Left colon (tissue), 2 donors: Measurements from ENCODE around the gene NALCN. TPM values are rescaled to one million over a fixed set of nuclear protein-coding genes. Genes with fewer than 3 reads are reported as not detected.

Experiments used
- ATAC-seq: fragments of 200-7000 bp; cut with Tn5 transposase; one replicate; pipeline ENCODE4 v1.9.1; 2020; ENCODE audit warnings: mild to moderate bottlenecking, moderate library complexity
- DNase-seq, 2 donors: peaks; one replicate each; pipeline ENCODE4 v3.0.0-alpha.2; 2020
- intact Hi-C, 2 donors: fragments of 100-400 bp; cut with DNase I in 1 of 2; cut with micrococcal nuclease in 1 of 2; formaldehyde crosslinking; loops; one replicate each; pipeline versions ENCODE4 v1.11.2 to v1.14.0; 2022; cut with DNase I, micrococcal nuclease
- total RNA-seq, 2 donors: library from RNA; stranded (reverse); fragmentation: NEBNext Ultra II Directional; extraction: Animal tissue kit (Norgen Biotek cat#: 25700); gene quantifications; one replicate each; pipeline ENCODE4 v1.2.1, GENCODE V29; 2021
- donor health status: DM: no; HTN: no; CAD: no.
- donor health status: DM: yes; HTN: yes; CAD: no.

NALCN gene
- total RNA-seq, 2 donors from 2014 or later = 0.03 to 0.17 TPM

DNA sequence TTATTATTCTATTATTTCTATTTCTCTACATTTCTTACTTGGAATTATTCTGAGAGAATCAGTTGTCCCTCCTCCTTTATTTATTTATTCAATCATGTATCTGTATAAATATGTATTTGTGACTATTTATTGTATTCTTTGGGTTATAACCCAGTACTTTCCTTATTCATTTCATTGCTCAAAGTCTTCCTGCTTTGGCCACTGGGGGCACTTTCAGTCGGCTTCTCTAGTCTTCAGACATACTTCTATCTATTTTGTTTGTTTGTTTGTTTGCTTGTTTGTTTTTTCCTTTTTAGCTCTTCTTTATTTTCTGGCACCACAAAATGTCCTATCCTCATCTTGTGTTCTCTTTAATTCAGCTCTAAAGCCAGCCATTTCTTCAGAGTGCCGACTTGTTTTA is 260.4 kb downstream of the NALCN start:
- DNase-seq (no peak), ATAC-seq (no peak)
- intact Hi-C loops = no loop called here

DNA sequence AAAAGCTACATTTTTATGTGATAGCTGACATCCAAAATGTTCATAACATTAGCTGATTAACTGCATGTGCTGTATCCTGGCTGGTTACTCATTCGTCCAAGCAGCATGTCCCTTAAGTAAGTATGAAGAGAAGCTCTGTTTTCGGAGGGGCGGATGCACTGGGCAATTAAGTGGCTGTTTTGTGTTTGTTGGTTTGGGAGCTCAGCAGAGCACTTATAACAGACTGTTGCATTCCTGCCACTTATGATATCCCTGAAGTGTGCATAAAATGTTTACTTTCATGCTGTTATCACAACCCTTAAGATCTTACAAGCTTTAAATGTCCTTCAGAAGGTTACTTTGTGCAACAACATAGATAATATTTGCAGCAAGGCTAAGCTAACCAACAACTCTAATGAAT is 264.1 kb downstream of the NALCN start:
- DNase-seq (no peak), ATAC-seq (no peak)
- intact Hi-C loops = no loop called here

DNA sequence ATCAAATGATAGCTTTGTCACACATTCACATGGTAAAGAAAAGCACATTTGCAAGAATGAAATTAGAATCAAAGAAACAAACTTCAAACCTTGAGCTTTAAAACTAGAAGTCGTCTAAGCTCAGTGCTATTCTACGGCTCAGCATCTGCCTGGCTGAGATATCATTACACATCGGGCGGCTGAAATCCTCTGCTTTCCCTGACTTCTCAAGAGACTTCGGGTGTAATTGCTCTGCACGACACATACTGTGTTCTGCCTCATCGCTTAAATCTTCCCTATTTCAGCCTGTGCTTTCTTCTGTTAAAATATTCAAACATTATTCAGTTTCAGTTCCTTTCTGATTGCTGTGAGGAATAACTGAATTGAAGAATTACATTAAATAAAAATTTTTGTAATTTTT is 265.3 kb downstream of the NALCN start:
- DNase-seq (no peak), ATAC-seq (no peak)
- intact Hi-C loops = no loop called here

DNA sequence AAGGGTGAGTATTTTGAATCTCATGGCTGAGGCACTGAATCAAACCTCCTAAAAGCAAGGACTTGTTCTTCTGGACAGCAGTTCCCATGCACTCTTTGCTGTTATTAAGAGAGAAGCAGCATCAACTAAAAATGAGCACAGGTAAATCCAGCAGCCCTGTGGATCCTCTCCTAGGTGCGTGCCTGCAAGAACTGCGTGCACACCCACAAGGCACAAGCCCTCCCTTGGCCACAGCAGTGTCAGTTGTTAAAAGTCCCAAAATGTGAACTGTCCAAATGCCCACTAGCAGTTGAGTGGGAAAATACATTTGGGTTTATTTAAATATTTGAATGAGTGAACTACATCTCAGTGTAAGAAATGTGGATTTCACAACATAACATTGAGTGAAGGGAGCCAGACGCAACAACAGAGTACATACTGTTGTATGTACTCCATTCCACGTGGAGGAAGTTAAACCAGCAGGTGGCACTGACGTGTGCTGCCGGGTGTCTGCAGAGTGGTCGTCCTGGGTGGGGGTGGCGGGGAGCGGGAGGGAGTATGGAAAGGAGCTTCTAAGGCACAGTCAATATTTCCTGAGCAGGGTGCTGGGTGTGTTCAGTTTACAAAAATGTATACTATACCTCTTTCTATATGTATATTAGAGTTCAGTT is 266.4 kb downstream of the NALCN start:
- no peak for ATAC-seq
- intact Hi-C loops = no loop called here
- no peak for DNase-seq

DNA sequence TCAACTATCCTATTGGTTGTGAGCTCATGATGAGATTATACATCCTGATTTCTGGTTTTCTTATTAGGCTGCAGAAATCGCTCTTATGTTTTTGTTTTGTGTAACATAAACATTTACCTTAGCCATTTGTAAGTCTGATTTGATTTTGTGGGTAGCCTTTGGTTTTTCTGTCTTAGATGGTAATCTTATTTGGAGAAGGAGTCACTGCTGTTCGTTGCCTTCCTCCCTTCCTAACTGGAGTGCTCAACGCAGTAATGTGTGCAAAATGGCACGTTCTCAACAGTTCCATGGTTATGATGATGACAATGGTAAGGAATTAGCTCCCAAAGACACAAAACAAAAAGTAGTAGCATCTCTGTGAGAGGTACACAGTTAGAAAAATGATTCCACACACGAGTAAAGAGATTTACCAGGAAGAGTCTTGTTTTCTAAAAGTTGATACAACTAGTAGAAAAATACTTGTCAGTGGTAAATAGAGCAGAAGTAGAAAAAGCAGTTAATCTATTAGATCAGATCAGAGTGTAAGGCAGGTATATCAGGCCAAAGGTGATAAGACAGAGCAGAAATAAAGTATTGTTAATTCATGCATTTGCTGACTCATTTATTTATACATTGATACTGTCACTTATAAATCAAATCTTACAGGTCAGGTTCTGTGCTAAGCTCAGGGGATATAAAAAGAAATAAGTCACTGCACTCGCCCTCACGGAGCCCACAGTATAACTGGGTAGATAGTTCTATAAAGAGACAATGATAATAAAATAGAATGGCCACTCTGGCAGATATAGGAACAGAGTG is 270.0 kb downstream of the NALCN start:
- ATAC-seq (no peak), DNase-seq (no peak)
- intact Hi-C loops = no loop called here

DNA sequence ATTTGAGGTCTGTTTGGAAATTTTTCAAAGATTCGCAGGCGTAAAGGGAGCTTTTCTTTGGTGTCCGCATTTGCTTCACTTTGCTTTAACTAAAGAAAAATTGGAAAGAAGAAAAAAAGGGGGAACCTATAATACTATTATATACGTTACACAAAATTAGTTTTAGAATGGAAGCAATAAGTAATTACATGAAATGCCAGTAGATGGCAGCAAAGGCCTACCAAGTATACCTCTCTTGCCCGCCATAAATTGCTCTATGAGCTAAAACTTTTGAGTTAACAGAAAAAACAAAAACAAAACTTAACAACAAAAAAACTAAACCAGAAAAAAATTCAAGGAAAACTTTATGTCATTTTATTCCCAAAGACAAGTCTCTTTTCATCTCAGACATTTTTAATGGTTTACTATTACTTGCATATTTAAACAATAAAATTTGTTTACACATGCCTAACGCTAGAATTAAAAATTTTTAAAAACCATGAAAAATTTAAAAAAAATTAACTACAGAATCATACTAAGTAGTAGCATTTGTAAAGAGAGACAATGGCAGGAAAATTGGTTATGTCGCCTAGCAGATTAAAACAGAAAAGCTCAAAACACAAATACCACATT is 271.4 kb downstream of the NALCN start:
- DNase-seq (no peak), ATAC-seq (peak; percentile 45)
- intact Hi-C loops = no loop called here

GRCh38 chr13:101140936-101141335 is 275.4 kb downstream of the NALCN start:
- DNase-seq (no peak), ATAC-seq (no peak)
- intact Hi-C loops = no loop called here

DNA sequence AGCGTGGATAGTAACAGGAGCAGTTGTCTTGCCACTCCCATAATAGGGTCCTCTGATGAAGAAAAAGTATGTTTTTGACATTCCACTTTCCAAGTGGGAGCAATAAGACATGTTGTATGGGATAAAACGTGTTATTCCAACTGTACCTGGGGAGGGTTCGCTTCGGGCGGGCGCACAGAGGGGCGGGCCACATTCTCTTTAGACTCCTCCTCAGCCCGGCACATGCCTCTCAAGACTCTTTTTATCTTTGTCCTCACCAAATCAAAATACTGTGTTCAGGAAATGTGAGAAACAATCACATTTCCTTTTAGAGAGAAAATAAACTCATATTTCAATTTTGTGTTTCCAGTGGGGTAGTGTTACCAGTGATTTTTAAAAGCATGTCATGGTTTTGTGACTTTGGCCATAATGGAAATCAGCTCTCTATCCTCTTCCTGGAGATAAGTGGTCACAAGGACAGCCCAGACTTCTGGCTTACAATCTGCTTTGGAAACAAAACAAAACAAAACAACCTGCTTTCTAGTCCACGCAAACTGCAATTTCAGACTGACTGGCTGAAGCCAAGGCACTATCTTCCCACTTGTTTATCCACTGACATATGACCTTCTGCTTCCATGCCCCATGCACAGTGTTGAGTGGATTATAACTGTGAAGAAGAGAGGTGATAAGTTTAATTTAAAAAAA is 276.1 kb downstream of the NALCN start:
- intact Hi-C loops = no loop called here

GRCh38 chr13:101139081-101139480 is 277.2 kb downstream of the NALCN start:
- intact Hi-C loops = no loop called here
- no peak for DNase-seq
- ATAC-seq = no peak

More for the DNA sequence above, 276.1 kb downstream of the NALCN start:
- no peak for DNase-seq
- no peak for ATAC-seq

DNA sequence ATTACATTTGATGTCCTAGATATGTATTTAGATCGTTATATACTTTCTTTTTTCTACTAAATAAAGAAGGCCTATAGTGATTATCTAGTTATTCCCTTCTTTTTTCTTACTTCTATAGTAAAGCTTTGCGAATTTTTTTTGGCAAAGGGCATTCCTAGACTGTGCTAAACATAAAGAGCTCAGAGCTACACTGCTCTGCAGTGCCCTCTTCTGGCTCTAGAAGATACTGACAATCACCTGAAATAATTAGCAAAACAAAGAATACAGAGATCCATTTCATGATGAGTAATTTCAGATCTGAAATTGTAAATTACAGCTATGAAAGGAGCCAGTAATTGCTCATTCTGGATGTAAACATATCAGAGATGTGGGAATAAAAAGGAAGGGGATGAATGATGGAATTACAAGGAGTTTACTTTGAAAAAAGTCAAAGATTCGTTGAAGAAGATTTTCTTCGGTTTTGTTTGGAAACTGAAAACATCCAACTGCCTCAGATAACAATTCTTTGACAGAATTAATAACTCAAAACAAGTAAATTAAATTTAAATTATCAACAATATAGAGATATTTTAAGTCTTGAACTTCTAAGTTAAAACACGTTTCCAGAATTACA is 288.5 kb downstream of the NALCN start:
- ATAC-seq = no peak
- intact Hi-C loops = no loop called here
- DNase-seq = no peak

DNA sequence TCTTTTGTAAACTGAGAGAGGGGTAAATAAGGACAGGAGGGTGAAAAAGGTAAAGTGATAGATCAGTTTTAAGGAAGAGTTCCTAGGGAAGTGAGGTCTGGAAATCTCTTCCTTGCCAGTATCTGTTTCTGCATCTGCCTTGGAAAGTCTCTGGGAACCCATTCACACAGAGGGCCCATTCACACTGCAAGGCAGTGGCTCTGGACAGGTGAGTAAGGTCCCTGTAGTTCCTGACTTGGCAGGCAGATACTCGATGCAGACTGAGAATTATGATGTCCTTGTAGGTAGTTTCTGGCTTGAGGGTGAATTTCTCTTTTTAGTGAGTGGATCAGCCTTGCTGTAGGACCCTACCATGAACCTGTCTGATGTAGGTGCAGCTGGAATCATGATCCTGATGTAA is 293.3 kb downstream of the NALCN start:
- ATAC-seq = no peak
- no peak for DNase-seq
- intact Hi-C loops = no loop called here

DNA sequence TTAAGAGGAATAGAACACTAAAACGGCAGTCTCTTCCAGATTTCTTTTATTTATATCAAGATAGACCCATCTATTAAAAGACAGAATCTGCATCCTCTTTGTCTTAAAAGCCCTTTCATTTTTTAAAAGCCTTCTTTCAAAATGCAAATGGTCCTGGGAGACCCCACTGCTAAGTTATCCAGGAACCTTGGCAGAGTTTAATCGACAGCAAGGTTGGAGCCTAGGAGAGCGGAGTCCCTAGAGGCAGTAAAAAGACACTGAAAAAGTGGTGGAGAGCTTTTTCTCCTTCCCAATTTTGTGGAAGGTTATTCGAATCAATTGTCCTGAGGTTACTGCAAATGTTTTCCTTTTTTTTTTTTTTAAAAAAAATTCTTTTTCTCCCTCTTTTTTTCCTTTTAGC is 294.7 kb downstream of the NALCN start:
- ATAC-seq (no peak), DNase-seq (no peak)
- intact Hi-C loops = no loop called here

GRCh38 chr13:101120007-101120406 is 296.3 kb downstream of the NALCN start:
- DNase-seq (no peak), ATAC-seq (no peak)
- intact Hi-C loops = no loop called here

DNA sequence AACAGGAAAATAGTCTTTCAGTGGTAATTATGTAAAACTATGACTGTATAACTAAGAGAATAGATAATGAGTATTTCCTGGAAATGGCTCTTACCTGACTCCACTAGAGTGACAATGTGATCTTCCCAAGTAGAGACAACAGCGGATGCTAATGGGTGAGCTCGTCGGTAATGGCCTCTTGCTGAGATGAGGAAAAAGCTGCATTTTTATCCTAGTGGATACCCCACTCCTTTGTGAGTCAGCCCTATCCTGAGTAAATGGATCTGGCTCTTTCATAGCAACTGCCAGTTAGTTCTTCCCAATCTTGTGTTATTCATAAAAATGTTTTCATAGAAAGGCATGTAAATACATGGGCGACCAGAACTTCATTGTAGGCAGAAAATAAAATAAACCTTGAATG is 299.5 kb downstream of the NALCN start:
- DNase-seq = no peak
- intact Hi-C loops = no loop called here
- no peak for ATAC-seq

DNA sequence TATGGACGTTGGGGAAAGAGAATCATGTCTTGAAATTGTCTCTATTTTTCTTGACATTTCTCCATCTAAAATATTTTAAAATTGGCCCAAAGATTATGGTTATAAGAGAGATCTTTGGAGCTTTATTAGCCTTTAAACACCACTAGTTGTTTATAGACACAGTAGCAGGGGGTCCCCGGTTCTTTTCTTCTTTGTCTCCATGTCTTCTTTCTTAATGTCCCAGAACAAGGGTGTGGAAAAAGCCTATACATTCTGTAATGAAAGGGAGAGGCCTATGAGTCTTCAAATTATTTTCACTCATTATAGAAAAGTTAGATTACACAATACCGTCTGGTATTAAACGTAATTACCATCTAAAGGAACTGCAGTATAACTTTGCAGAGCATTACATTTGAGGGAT is 300.0 kb downstream of the NALCN start:
- ATAC-seq (no peak), DNase-seq (no peak)
- intact Hi-C loops = no loop called here

DNA sequence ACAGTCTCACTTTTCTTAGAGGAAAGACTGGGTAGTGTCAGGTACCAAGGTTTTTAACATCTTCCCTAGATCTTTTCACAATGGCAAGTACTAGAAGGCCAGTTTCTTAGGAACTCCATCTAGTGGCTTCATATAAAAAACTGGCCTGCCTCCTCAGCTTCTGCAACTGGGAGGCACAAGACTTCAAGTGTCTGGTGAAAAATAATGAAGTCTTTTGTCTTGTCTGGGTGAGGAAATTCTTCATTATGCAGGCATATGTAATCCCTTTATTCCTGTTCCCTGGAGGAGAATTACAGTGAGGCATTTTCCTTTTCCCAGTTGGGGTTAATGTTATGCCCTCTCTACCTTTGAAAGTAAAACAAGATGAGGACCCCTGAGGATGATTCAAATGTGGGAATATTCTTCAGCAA is 300.5 kb downstream of the NALCN start:
- intact Hi-C loops = no loop called here
- DNase-seq (no peak), ATAC-seq (no peak)

DNA sequence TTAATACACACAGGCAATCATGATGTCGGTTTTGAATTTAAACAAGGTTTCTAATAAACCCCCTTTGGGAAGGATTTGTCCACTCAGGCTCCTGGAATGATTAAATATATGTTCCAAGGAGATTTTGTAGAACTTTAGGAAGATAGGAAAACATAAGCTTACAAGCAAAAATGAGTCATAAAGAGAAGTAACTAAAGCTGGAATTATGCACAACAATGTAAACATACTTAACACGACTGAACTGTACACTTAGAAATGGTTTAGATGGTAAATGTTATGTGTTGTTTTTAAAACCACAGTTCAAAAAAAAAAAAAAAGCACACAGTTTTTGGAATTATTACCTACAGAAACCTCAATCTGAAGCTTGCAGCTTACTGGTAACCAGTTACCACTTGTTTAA is 304.4 kb downstream of the NALCN start:
- ATAC-seq (no peak), DNase-seq (no peak)
- intact Hi-C loops = no loop called here

- intact Hi-C loops = no loop called here
- DNase-seq (no peak), ATAC-seq (no peak)
These were observed 307.3 kb downstream of the NALCN start for GRCh38 chr13:101109005-101109404.

DNA sequence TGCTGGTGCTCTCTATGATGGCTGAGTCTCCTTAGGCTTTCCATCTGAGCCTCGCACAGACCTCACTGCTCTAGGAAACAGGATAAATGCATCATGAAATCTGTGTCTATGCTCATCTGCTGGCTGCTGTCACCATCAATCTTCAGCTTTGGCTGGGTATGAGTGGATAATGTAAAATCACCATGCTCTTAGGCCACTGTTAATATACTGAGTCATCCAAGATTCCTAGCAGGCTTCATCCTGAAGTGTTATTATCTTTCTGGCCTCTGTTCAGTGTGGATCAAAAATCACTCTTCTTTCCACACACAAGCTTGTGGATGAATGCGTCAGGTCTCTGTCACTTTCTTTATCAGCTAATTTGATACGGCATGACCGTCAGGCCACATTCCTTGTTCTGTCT is 317.4 kb downstream of the NALCN start:
- DNase-seq = no peak
- ATAC-seq = no peak
- intact Hi-C loops = no loop called here
